CD4-positive, alpha-beta T cell treated with Interleukin-4 for 4 hours (primary cell): ENCODE measurements around the gene TFB2M.
A peak's percentile ranks its signal among the peaks of the same experiment; 100 is the strongest.
"Not testable (repeated sequence)": the region's sequence is repeated elsewhere in the genome, so short reads cannot be mapped to it uniquely, and the experiment has no call there.

Source experiments
- DNase-seq: peaks from one replicate; pipeline ENCODE4 v3.0.0-alpha.2; 2020

TFB2M gene

DNA sequence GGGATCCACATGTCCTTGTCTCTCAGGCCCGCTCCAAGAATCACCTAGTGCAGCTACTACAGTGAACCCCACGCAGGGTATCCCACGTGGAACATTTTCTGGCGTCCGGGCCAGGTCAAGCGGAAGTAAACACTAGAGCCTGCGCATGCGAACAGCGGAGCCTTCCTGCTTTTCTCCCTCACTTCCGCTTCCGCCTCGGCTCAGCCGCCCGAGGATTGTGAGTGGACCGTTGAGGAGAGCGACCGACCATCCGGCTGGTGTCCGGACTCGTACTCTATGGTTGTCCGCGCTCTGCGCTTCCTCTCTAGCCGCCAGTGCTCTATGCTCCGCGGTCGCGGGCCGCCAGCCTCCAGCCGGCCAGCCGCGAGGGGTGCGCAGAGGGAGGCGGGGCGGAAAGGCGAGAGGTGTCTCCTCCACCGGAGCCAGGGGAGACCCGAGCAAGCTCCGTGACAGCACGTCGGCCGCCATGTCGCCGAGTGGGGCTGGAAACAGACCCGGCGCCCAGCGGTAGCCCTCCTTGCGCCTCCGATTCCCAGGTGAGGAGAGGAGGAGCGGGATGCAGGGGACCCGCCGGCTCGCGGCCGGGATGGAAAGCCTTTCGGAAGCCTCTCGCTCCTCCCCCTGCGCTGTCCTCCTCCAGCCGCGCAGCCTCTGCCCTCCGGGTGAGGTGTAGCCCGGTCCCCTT is at the start of gene TFB2M, which contains the start of gene CNST:
Gene TFB2M (minus strand): TSS at position 134 of the 685 bp plus-strand sequence. CDS start 123 bp downstream, at position 11.
Gene CNST (plus strand): TSS at position 329 of the 685 bp plus-strand sequence. CDS start 25,107 bp downstream, outside the sequence.
- peak; percentile 97 for DNase-seq

GRCh38 chr1:246613096-246613758 is 47.2 kb upstream of the TFB2M start:
- no peak for DNase-seq

DNA sequence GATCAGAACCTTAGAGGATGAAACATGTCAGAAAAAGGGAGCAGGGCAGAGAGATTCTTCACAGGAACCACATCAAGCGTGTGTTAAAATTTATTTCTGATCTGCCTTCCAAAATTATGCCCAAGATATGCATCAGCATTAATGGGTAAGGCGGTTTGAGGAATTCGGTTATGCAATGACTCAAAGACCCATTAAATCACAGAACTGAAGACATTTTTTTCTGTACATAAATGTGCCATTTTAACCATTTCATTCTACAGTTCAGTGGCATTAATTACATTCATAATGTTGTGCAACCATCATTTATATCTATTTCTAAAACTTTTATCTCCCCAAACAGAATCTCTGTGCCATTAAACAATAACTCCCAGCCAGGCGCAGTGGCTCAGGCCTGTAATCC is 43.6 kb upstream of the TFB2M start:
- DNase-seq = no peak

GRCh38 chr1:246608616-246609376 is 42.7 kb upstream of the TFB2M start:
- DNase-seq = peak; percentile 10

DNA sequence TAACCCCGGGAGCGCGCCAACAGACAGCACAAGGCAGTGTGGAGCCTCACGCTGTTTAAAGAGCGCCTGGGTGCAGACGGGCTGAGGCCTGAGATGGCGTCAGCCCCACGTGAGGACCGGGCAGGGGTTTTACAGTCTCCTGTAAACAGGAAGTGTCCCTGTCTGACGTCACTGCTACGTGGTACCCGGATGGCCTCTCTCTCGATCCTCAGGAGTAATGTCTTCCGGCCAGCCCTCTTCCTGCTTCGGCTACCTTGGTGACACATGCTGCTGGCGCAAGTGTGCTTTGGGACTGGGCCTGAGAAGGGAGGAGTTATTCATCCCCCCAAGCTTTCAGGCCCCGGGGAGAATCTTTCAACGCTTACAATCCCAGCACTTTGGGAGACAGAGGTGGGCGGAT is 41.4 kb upstream of the TFB2M start:
- no peak for DNase-seq

DNA sequence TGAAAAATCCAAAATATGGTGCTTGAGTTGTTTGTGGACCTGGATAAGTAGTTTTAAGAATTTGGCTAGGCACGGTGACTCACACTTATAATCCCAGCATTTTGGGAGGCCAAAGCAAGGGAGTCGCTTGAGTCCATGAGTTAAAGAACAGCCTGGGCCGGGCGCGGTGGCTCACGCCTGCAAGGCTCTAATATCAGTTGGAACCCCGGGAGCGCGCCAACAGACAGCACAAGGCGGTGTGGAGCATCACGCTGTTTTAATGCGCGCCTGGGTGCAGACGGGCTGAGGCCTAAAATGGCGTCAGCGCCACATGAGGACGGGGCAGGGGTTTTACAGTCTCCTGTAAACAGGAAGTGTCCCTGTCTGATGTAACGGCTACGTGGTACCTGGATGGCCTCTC is 39.2 kb upstream of the TFB2M start:
- DNase-seq = not testable (repeated sequence)

- DNase-seq = peak; percentile 31
These were observed 36.1 kb upstream of the TFB2M start for GRCh38 chr1:246602194-246602593.

DNA sequence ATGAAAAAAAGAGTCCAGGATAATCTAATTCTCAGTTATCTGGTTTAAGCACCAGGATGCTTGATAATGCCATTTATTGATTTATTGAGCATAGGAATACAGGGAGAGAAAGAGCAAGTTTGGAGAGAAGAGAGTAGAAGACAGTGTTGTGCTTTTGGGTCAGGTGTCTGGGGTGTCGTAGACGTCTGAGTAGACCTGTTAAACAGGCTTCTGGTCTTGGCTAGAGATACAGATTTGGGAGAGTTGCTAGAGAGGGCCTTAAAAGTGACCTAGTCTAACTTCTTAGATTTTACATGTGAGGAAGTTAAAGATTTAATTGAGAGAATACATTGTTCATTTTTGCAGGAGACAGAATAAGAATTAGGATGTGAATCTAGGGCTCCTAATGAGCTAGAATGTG is 34.5 kb upstream of the TFB2M start:
- no peak for DNase-seq

- DNase-seq = no peak
These were observed 33.3 kb upstream of the TFB2M start for GRCh38 chr1:246599315-246599714.

DNA sequence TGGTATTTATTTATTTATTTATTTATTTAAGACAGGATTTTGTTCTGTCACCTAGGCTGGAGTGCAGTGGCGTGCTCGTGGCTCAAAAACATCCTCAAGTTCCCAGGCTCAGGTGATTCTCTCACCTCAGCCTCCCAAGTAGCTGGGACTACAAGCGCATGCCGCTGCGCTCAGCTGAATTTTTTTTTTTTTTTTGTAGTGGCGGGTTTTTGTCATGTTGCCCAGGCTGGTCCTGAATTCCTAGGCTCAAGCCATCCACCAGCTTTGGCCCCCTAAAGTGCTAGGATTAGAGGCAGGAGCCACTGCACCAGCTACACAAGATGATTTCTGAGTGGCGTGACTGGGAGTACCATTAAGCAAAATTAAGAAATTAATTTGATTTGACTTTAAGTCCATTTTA is 31.9 kb upstream of the TFB2M start:
- DNase-seq = no peak

GRCh38 chr1:246597340-246597739 is 31.3 kb upstream of the TFB2M start:
- DNase-seq = no peak

GRCh38 chr1:246595146-246595545 is 29.1 kb upstream of the TFB2M start:
- no peak for DNase-seq

DNA sequence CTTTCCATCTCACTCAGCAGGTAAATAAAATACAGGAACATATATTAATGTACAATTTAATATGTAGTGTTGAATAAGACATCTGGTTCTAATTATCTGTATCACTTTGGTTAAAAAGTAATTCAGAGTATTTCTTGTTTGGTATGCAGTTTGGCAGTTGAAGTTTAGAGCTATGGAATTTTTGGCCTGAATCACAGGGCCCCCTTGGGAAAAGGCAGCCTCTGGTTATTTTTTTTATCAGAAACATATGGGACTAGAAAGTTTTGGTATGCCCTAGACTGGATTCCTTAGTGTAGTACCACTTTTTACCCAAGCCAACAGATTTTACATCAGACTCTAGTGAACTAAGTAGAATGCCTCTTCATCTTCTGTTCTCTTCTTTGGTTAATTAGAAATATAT is 26.6 kb upstream of the TFB2M start:
- DNase-seq = no peak

- DNase-seq = no peak
These were observed 25.9 kb upstream of the TFB2M start for GRCh38 chr1:246591958-246592357.

DNA sequence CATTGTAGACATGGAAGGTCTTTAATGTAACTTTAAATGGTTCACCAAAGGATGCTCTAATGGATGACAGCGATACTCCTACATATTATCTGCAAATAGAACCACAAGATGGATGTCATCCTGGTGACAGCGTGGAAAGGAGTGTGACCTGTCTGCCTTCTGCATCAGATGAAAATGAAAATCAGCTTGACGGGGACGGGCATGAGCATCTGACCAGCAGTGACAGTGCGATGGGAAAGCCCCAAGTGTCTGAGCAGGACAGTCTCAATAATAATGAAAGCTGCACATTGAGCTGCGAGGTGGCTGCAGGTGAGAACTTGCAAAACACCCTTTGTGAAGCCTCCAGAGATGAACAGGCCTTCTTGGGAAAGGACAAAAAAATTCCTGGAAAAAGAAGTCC is 25.4 kb upstream of the TFB2M start:
- DNase-seq = no peak

DNA sequence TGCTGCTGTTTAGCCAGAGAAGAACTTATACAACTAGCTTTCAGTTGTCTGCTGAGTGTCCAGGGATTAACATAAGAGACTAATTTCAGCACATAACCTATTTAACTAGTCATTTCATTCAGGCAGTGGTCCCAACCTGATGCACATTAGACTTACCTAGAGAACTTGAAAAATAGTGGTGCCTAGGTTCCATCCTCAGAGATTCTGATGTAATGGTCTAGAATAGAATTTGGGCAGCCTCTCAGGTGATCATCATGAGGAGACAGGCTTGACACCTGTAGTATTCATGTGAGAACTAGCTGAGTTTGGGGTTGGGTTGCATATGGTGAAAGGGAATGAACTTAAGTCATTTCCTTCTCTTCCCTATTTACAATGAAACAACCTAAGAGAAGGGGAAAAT is 25.0 kb upstream of the TFB2M start:
- no peak for DNase-seq

- DNase-seq = not testable (repeated sequence)
These were observed 23.9 kb upstream of the TFB2M start for GRCh38 chr1:246589919-246590318.

DNA sequence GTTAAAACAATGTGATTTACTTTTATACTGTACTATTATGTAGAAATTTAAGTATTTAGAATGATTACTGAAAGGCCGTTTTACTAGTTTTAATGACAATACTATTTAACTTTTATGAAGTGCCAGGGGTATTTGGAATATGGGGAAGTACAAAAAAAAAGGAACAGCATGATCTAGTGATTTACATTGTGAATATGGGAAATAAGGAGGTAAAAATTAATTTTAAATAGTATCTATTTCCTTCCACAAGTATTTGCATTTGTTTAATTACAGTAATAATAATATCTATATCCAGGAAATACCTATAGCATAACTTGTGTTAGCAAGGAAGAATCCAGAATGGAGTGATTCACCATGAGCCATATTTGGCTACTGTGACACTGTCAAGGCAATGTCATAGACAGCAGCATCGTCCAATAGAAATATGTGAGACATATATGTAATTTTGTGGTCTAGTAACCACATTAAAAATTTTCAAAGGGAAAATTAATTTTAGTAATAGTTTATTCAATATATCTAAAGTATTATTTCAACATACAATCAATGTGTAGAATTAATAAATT is 22.2 kb upstream of the TFB2M start:
- DNase-seq = no peak

- no peak for DNase-seq
These were observed 21.5 kb upstream of the TFB2M start for GRCh38 chr1:246587606-246588005.

DNA sequence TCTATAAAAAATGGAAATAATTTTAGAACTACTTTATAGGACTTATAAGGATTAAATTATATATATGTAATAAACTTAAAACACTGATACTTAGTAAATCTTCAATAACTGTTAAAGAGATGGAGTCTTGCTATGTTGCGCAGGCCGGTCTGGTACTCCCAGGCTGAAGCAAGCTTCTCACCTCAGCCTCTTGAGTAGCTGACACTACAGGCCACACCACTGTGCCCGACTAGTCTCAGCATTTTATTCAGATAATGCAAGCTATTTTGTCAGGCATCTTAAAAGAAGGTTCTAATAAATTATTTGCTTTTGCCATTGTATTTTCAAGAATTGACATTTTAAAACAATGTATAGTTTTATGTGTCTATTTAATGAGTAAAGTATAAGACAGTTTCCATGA is 21.0 kb upstream of the TFB2M start:
- no peak for DNase-seq

- no peak for DNase-seq
These were observed 17.6 kb upstream of the TFB2M start for GRCh38 chr1:246583448-246584185.

DNA sequence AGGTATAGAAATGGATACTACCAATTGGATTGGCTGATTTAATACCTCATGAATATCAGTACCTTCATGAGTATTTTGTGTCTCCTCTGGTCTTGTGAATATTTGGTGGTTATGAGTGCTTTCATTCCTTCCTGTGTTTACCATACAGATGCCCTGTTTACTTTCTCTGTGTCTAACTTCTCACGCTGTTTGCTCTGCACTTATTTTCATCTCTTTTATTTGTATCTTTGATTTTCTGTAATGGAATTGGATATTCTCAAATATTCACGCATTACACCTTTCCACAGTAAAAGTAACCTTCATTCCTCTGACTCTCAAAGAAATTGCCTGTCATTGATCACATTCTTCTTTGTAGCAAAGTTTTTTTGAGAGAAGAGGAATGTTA is 17.0 kb upstream of the TFB2M start:
- DNase-seq = no peak
